ENCODE results near the gene KIAA1549.
"Not testable (repeated sequence)": the region's sequence is repeated elsewhere in the genome, so short reads cannot be mapped to it uniquely, and the experiment has no call there.

Gene KIAA1549

GRCh38 chr7:138843632-138844580 lies 137.3 kb downstream of the KIAA1549 start:
- DNase-seq = no peak

- no peak for DNase-seq
Observed at GRCh38 chr7:138842111-138842510, 139.1 kb downstream of the KIAA1549 start.

GRCh38 chr7:138838166-138838565 lies 143.0 kb downstream of the KIAA1549 start:
- no peak for DNase-seq

GRCh38 chr7:138837627-138838026 lies 143.6 kb downstream of the KIAA1549 start:
- DNase-seq = no peak

- no peak for DNase-seq
Observed at GRCh38 chr7:138835087-138835486, 146.1 kb downstream of the KIAA1549 start.

- DNase-seq = no peak
Observed at GRCh38 chr7:138834583-138834982, 146.6 kb downstream of the KIAA1549 start.

- DNase-seq = no peak
Observed at GRCh38 chr7:138833596-138833995, 147.6 kb downstream of the KIAA1549 start.

- DNase-seq = no peak
Observed at GRCh38 chr7:138832966-138833365, 148.2 kb downstream of the KIAA1549 start.

GRCh38 chr7:138829335-138829734 lies 151.9 kb downstream of the KIAA1549 start:
- DNase-seq = no peak

GRCh38 chr7:138828302-138828701 lies 152.9 kb downstream of the KIAA1549 start:
- DNase-seq = no peak

GRCh38 chr7:138825049-138825721 lies 156.0 kb downstream of the KIAA1549 start:
- DNase-seq = no peak

- DNase-seq = no peak
Observed at GRCh38 chr7:138822867-138823535, 158.2 kb downstream of the KIAA1549 start.

- DNase-seq = no peak
Observed at GRCh38 chr7:138821912-138822311, 159.3 kb downstream of the KIAA1549 start.

GRCh38 chr7:138819625-138820024 lies 161.6 kb downstream of the KIAA1549 start:
- DNase-seq = no peak

- no peak for DNase-seq
Observed at GRCh38 chr7:138816650-138817049, 164.5 kb downstream of the KIAA1549 start.

- no peak for DNase-seq
Observed at GRCh38 chr7:138814816-138815332, 166.3 kb downstream of the KIAA1549 start.

GRCh38 chr7:138813945-138814344 lies 167.2 kb downstream of the KIAA1549 start:
- DNase-seq = no peak

- DNase-seq = not testable (repeated sequence)
Observed at GRCh38 chr7:138811327-138811726, 169.9 kb downstream of the KIAA1549 start.

GRCh38 chr7:138809346-138809745 lies 171.8 kb downstream of the KIAA1549 start:
- no peak for DNase-seq

- no peak for DNase-seq
Observed at GRCh38 chr7:138804618-138805017, 176.6 kb downstream of the KIAA1549 start.

GRCh38 chr7:138802706-138803105 lies 178.5 kb downstream of the KIAA1549 start:
- no peak for DNase-seq

- no peak for DNase-seq
Observed at GRCh38 chr7:138801256-138801655, 179.9 kb downstream of the KIAA1549 start.

- DNase-seq = no peak
Observed at GRCh38 chr7:138799336-138800000, 181.7 kb downstream of the KIAA1549 start.
